Breast epithelium (tissue), 3 donors: ENCODE results near the gene RETREG1.

Experiments used
- POLR2A ChIP-seq: fragments of 450-650 bp; IDR thresholded peaks from one replicate; pipeline ENCODE4 v1.6.1; 2016; ENCODE audit warnings: antibody characterized with exemption, mild to moderate bottlenecking, moderate library complexity
- POLR2AphosphoS5 ChIP-seq, 3 donors: sonication (generic); formaldehyde crosslinking; IDR thresholded peaks; one replicate each; pipeline ENCODE4 v1.6.1; 2017; ENCODE audit warnings: antibody characterized with exemption in 3 of 3

GRCh38 chr5:16570121-16570815 is 46.5 kb downstream of the RETREG1 start:
- no peak for TF ChIP-seq POLR2A
- no peak for TF ChIP-seq POLR2AphosphoS5 (IDR thresholded peaks at IDR 0.05)
